HL-60 (cell line): Measurements from ENCODE around the gene ELOB.

Source experiments
- CTCF ChIP-seq: IDR thresholded peaks from one replicate; pipeline ENCODE4 v1.5.1; 2011; ENCODE audit warnings: low read length, control low read depth, inconsistent platforms; ENCODE audit not compliant: insufficient read depth
- GABPA ChIP-seq: IDR thresholded peaks from 2 replicates; pipeline ENCODE4 v1.6.1; 2012; ENCODE audit warnings: low read depth
- POLR2AphosphoS5 ChIP-seq: IDR thresholded peaks from 2 replicates; pipeline ENCODE4 v1.6.1; 2012; ENCODE audit warnings: low read depth
- REST ChIP-seq: IDR thresholded peaks from 2 replicates; pipeline ENCODE4 v1.6.1; 2012; ENCODE audit warnings: low read depth; ENCODE audit not compliant: insufficient replicate concordance

- TF ChIP-seq CTCF (no peak), GABPA (no peak), REST (no peak), POLR2AphosphoS5 (no peak)
Observed at GRCh38 chr16:2724816-2725348, 52.2 kb downstream of the ELOB start.
